GM12878 (cell line): ENCODE measurements around the gene BAZ2A. TPM values are rescaled to one million over a fixed set of nuclear protein-coding genes. Genes with fewer than 3 reads are reported as not detected.

Source experiments
- BHLHE40 ChIP-seq, 2 experiments: fragments of 450-650 bp in 1 of 2; IDR thresholded peaks; 2 replicates each; pipeline ENCODE4 v1.6.1; 2011 to 2017; ENCODE audit warnings: low read depth in 2 of 2, borderline replicate concordance in 1 of 2, improper control_type of control experiment in 1 of 2, low read length in 1 of 2, mild to moderate bottlenecking in 1 of 2
- EED ChIP-seq: sonication (generic); IDR thresholded peaks from 2 replicates; pipeline ENCODE4 v1.6.1; 2016; ENCODE audit warnings: antibody characterized with exemption, low read depth
- ETV6 ChIP-seq, 2 experiments: fragments of 450-650 bp in 1 of 2; IDR thresholded peaks in 1 of 2; conservative IDR thresholded peaks in 1 of 2; 2 replicates each; pipeline ENCODE4 v1.6.1; 2014; ENCODE audit warnings: antibody characterized with exemption in 1 of 2, borderline replicate concordance in 1 of 2, low read depth in 1 of 2, mild to moderate bottlenecking in 1 of 2, moderate library complexity in 1 of 2
- LARP7 ChIP-seq: fragments of 450-650 bp; IDR thresholded peaks from 2 replicates; pipeline ENCODE4 v1.6.1; 2017; ENCODE audit warnings: mild to moderate bottlenecking
- MLLT1 ChIP-seq: fragments of 450-650 bp; IDR thresholded peaks from 2 replicates; pipeline ENCODE4 v1.6.1; 2016; ENCODE audit warnings: mild to moderate bottlenecking
- TAF1 ChIP-seq: IDR thresholded peaks from 2 replicates; pipeline ENCODE4 v1.6.1; 2011; ENCODE audit warnings: mild to moderate bottlenecking, low read depth, low read length, borderline replicate concordance
- ZBTB11 ChIP-seq: fragments of 450-650 bp; formaldehyde crosslinking; IDR thresholded peaks from 2 replicates; pipeline ENCODE4 v1.5.0; 2022; ENCODE audit warnings: mild to moderate bottlenecking, missing genetic modification characterization
- ZBTB40 ChIP-seq: fragments of 450-650 bp; IDR thresholded peaks from 2 replicates; pipeline ENCODE4 v1.6.1; 2016; ENCODE audit warnings: mild to moderate bottlenecking, moderate library complexity, borderline replicate concordance
- ZNF384 ChIP-seq: IDR thresholded peaks from 2 replicates; pipeline ENCODE4 v1.6.1; 2012; ENCODE audit warnings: low read depth, mild to moderate bottlenecking, low read length, improper control_type of control experiment, borderline replicate concordance
- polyA plus RNA-seq, 11 experiments: library from polyadenylated mRNA; depleted of rRNA in 4 of 11; unstranded in 6 of 11; stranded (reverse) in 5 of 11; fragments of >200 nt; fragmentation: Nextera tagmentation in 4 of 11; fragmentation: Illumina TruSeq in 1 of 11; extraction: Ambion mirVana in 4 of 11; extraction: Trizol in 1 of 11; gene quantifications; 1 replicate in 1 of 11; 2 replicates in 10 of 11; pipeline versions ENCODE4 v1.2.1 to v1.2.3, GENCODE V29; 2011 to 2016; ENCODE audit warnings: inconsistent platforms in 2 of 11, missing spikeins in 2 of 11, low read depth in 1 of 11
- total RNA-seq, 4 experiments: library from RNA; depleted of rRNA in 3 of 4; stranded (reverse); fragments of >200 nt in 3 of 4; fragmentation: Illumina TruSeq in 1 of 4; extraction: Trizol in 1 of 4; gene quantifications; 2 replicates each; pipeline versions ENCODE4 v1.2.1 to v1.2.3, GENCODE V29; 2013 to 2021

The BAZ2A gene
- total and polyA plus RNA-seq, 10 of the 15 experiments (the other 5 are each of a cell fraction or from before 2014, with no cell fraction given): 4.8 to 90.2 (median 29.9) TPM

DNA sequence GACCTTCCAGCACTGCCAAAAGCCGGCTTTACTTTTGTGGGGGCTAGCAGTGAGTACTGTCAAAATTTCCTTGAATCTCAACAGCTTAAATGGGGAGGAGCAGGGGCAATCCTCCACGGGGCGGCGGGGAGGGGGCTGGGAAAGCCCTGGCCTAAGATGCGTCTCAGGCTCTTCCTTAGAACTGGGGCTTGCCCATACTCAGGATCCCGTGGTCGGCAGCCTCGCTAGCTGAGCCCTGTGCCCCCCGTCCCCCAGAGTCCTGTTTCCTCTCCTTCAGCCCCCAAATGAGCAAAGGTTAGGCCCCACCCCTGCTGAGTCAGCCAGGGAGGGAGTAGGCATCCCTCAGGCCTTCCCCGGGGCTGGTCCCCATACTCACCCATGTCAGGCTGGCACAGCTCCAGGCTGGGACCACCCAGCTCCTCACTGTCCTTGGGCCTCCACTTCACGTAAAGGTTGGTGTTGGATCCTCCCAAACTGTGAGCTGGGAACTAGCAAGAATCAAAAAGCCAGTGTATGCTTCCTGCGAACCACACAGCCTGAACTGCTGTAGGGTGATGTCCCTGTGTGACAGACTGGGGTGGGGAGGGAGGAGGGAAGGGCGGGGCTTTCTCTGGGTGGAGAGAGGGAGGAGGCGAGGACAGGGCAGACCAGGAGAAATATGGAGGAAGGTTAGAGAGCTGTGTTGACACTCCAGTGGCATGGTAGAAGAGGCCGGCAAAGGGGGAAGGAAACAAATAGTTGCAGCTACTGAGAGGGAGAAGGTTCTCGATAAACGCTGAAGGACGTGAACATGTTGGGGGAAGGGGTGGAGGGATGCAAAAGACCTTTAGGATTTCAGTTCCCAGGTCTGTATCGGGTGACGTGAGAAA is 5.9 kb upstream of the BAZ2A start (continued):
- TF ChIP-seq ZBTB40: no peak
- 0 out of 2 replicates have a peak, but pooled peaks have one; percentile 8 for TF ChIP-seq EED
- peak; percentile 42; the same call in 1 of the 2 replicates for TF ChIP-seq LARP7
- no peak for TF ChIP-seq ZNF384
- no peak for TF ChIP-seq ZBTB11
- no peak for TF ChIP-seq ETV6 (conservative IDR thresholded peaks at IDR 0.05 in 1 of 2, IDR thresholded peaks at IDR 0.05 in 1 of 2; ENCODE audit: borderline replicate concordance in 1 of 2, low read depth in 1 of 2)
- TF ChIP-seq MLLT1: peak; percentile 37; the same call in 1 of the 2 replicates
- TF ChIP-seq TAF1: 0 out of 2 replicates have a peak, but pooled peaks have one; percentile 15
- peak; percentile 17 to 21; a peak in 1 of 4 replicates for TF ChIP-seq BHLHE40 (IDR thresholded peaks at IDR 0.05; ENCODE audit: borderline replicate concordance in 1 of 2, low read depth in 2 of 2, low read length in 1 of 2)
